G401.6 (cell line): ENCODE measurements around the gene FUT8.
"Not testable (repeated sequence)": the region's sequence is repeated elsewhere in the genome, so short reads cannot be mapped to it uniquely, and the experiment has no call there.

Experiments
- FAIRE-seq: peaks from 2 replicates; lab custom pipeline; 2012; peaks lifted over from hg19 to GRCh38; lab: Jason Lieb, UNC

Gene FUT8

GRCh38 chr14:65717384-65717915 lies 304.9 kb downstream of the FUT8 start:
- FAIRE-seq, result not testable (repeated sequence)

- no peak for FAIRE-seq
These were observed 306.1 kb downstream of the FUT8 start for GRCh38 chr14:65718629-65719028.

GRCh38 chr14:65720171-65720570 lies 307.6 kb downstream of the FUT8 start:
- no peak for FAIRE-seq

- no peak for FAIRE-seq
These were observed 308.2 kb downstream of the FUT8 start for GRCh38 chr14:65720743-65721142.

GRCh38 chr14:65723348-65723747 lies 310.8 kb downstream of the FUT8 start:
- no peak for FAIRE-seq

- no peak for FAIRE-seq
These were observed 316.1 kb downstream of the FUT8 start for GRCh38 chr14:65728604-65729003.

GRCh38 chr14:65729566-65729965 lies 317.0 kb downstream of the FUT8 start:
- no peak for FAIRE-seq

- FAIRE-seq, result no peak
These were observed 319.5 kb downstream of the FUT8 start for GRCh38 chr14:65731933-65732506.

GRCh38 chr14:65738339-65738738 lies 325.8 kb downstream of the FUT8 start:
- no peak for FAIRE-seq

GRCh38 chr14:65745396-65746190 lies 333.1 kb downstream of the FUT8 start:
- FAIRE-seq, result no peak

- FAIRE-seq, result no peak
These were observed 336.3 kb downstream of the FUT8 start for GRCh38 chr14:65748796-65749195.

- no peak for FAIRE-seq
These were observed 336.8 kb downstream of the FUT8 start for GRCh38 chr14:65749287-65749686.

- FAIRE-seq, result no peak
These were observed 338.4 kb downstream of the FUT8 start for GRCh38 chr14:65750906-65751305.

GRCh38 chr14:65751510-65751909 lies 339.0 kb downstream of the FUT8 start:
- no peak for FAIRE-seq

- FAIRE-seq, result no peak
These were observed 340.5 kb downstream of the FUT8 start for GRCh38 chr14:65753061-65753460.

- FAIRE-seq, result no peak
These were observed 342.8 kb downstream of the FUT8 start for GRCh38 chr14:65755331-65755730.

GRCh38 chr14:65756880-65757279 lies 344.4 kb downstream of the FUT8 start:
- FAIRE-seq, result no peak

- no peak for FAIRE-seq
These were observed 356.6 kb downstream of the FUT8 start for GRCh38 chr14:65769151-65769550.

GRCh38 chr14:65770681-65771080 lies 358.2 kb downstream of the FUT8 start:
- no peak for FAIRE-seq

- no peak for FAIRE-seq
These were observed 358.7 kb downstream of the FUT8 start for GRCh38 chr14:65771271-65771670.

- FAIRE-seq, result no peak
These were observed 359.9 kb downstream of the FUT8 start for GRCh38 chr14:65772466-65772865.

GRCh38 chr14:65772921-65773574 lies 360.5 kb downstream of the FUT8 start:
- FAIRE-seq, result no peak

- FAIRE-seq, result no peak
These were observed 361.5 kb downstream of the FUT8 start for GRCh38 chr14:65774041-65774440.
